Measurements from ENCODE around the gene NDUFS6.
"Not testable (repeated sequence)": the region's sequence is repeated elsewhere in the genome, so short reads cannot be mapped to it uniquely, and the experiment has no call there.

The NDUFS6 gene

DNA sequence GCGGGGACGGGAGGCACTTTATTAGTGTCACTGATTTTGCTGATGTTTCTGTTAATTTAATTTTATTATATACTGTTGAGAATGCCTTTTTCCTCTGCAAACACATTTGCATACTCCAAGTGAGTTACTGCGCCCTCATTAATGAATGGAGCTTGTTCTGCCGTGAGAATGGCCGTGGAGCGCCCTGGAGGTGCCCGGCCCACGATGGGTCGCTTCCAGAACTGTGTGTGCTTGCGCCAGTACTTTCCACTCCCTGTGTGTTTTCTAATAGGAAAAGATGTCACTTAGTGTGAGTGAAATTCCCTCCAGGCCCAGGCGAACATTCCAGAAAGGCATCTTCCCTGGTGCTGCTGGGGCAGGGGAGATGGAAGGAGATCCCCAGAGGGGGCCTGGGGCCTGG is 30.1 kb downstream of the NDUFS6 start:
- in situ Hi-C loops (cut with MboI; ENCODE audit: low sequenced_read_pairs), result no loop called here

DNA sequence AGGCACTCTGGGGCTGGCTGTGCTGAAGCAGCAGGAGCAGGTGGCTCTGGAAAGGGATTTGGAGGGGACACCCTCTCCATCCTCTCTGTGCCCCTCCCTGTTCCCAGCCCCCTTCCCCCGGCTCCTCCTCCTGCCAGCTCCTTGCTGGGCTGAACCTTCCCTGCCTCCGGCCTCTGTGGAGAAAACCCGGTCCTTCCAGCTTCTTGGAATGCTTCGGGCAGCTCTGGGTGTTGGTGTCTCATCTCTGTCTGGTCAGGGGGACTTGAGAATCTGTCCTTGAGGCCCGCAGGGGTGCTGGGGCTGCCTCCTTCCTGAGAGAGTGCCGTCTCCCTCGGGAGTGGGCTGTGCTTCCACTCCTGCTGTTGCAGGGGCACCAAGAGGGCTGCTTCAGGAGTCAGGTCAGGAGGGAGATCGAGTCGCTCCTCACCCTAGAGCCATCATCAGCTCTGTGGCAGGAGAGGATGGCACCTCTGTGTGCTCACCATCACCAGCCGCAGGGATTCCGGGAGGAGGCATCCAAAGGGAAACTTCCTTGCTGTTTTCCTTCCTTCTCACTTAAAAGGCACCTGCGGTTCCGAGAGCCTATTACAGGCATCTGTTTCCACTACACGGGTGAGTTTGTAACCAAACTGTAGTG is 30.6 kb downstream of the NDUFS6 start:
- in situ Hi-C loops (cut with MboI; ENCODE audit: low sequenced_read_pairs), result no loop called here

DNA sequence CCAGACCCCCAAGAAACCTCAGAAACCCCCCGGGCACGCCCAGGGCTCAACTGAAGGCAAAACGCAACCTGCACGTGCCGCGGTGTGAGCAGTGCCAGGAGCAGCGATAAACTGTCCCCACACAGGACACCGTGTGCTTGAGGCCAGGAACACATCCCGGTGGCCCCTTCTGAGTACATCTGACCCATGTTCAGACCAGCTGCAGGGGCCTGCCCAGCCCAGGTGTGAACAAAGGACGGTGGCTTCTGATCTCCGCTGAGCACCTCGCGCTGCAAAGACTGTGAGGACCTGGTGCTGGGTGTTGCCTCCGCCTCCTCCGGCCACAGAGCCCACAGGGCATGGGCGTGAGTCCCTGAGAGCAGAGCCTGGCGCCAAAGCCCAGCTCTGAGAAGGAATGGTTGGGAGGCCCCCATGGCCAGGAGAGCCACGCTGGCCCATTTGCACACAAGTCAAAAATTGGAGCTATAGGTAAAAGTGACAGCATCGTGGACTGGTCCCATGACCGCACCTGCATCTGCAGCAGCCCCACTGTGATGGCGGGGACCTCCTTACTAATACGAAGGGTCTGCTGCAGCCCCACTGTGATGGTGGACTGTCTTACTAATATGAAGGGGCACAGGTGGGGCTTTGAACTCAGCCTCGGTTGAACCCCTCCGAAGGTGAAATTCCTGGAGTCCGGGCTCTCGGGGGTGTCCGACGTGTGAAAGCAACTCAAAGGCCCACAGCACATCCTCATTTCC is 31.5 kb downstream of the NDUFS6 start:
- in situ Hi-C loops (cut with MboI; ENCODE audit: low sequenced_read_pairs), result no loop called here

DNA sequence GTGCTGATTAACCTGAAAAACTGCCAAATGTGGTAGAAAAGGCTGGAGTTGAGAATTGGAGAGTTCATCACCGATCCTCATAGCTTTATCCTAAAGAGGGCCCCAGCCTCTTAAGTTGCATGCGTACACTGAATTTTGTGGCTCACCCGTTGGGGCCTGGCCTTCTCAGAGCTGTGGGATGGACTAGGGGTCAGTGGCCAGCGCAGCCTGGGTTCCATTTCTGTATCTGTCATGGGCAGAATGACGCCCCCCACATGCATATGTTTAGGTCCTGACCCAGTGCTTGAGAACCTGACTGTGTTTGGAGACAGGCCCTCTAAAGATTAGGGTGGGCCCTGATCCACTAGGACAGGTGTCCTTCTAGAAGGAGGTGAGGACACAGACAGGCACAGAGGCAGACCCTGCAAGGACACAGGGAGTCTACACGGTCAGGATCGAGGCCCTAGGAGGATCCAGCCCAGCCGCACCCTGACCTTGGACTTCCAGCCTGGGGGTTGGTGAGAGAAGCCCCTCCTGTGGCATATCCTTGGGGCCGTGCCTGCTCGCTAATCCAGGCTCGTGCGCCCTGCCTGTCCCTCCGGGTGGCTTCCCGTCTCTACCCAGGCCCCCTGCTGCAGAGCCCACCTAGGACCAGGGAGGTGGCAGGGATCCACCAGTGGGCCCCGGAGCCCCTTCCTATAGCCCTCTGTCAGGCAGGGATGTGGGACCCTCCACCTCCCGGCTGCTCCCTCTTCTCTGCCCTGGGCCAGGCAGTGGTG is 32.2 kb downstream of the NDUFS6 start:
- in situ Hi-C loops (cut with MboI; ENCODE audit: low sequenced_read_pairs), result no loop called here

DNA sequence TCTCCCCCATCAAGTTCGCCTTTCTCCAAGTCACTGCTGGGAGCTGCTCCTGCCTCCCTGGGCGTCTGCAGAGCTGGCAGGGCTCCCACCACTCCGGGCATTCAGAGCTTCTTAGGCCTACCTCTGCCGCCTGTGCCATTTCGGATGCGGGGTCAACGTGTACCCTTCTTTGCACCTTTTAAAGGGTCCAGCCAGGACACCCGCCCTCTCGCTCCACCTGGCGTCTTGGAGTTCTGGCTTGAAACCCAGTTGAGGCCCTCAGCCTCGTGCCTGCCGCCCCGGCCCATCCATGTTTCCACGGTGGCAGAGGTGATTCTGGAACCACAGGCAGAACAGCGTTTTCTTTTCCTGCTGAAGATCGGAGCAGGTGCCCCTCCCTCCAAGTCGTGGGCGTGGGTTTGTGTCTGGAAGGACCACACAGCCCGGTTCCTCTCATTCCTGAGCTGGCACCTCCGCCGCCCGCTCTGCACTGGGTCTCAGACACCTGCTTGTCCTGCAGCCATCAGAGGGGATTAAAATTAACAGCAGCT is 32.9 kb downstream of the NDUFS6 start:
- in situ Hi-C loops (cut with MboI; ENCODE audit: low sequenced_read_pairs), result no loop called here

DNA sequence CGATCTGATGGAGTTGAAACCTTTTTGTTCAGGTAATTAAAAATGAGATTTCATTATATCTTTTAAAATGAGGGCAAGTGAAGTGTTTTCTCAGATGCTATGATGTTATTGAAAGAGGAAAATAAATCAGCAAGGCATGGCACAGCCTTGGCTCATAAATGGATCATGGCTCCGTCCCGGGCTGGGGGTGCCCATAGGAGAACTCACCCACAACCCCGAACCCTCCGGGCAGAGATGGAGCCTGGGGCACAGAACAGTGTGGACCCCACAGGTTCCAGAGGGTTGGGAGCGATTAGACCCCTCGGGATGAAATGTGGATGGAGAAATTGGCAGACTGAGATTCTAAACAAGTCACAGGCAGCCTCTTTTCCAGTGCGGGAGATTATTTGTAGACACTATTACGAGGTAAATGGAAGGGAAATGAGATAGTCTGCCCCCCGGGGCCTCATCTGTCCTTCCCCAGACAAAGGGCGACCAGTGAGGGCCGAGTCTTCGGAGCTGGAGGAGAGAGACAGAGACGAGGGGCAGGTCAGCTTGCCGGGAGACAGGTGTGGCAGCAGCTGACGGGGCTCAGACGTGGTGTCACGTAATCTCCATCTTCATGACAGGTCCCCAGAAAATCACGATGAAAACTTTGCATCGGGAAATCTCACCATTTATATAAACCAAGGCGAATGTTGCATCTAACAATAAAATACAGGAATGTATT is 33.7 kb downstream of the NDUFS6 start:
- in situ Hi-C loops (cut with MboI; ENCODE audit: low sequenced_read_pairs), result no loop called here

DNA sequence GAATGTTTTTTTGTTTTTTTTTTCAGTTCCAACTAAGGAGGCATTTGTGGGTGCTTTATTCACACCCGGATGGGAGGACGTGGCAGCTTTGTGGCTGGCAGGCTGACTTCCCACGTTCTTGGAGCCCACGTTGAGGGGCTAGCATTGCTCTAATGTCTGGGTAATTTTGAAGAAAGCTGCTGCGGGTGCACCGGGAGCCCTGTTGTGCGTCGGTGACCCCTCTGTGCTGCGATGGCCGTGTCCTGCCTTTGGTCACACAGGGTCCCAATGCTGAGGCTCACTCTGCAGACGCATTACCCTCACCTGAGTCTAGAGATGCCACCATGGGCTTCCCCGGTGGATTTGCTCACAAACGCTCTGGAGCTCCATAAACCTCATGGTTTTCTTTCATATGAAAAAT is 34.2 kb downstream of the NDUFS6 start:
- in situ Hi-C loops (cut with MboI; ENCODE audit: low sequenced_read_pairs), result no loop called here

DNA sequence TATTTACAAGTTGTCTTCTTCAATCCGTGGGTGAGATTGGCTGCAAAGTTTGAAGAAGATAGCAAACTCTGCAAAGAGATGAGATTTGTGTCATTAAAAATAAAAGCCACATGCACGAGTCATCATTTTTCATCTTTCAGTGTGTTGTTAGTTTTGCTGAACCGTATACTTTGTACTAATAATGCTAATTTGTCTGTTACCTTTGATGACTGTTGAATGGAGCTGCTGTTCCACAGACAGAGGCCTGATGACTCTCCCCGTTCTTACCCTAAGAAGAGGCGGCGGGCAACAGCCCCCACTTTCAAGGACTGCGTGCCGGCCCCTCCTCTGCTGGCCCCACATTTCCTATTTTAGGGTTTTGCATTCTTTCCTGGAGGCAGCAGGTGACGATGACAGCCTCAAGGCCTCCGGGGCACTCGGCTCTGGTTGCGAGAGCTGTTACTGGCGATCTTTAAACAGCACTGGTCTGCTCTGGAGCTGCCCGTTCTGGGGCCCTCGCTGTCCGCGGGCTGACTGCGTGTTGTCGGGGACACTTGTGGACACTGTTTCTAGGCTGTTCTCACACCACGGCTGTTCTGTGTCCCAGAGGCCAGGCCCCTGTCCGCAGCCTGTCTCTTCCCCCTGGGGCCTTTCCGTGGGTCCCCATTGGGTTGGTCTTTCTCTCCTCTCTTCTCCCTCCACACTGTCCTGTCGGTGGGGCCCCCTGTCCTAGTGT is 35.1 kb downstream of the NDUFS6 start:
- in situ Hi-C loops (cut with MboI; ENCODE audit: low sequenced_read_pairs), result no loop called here

DNA sequence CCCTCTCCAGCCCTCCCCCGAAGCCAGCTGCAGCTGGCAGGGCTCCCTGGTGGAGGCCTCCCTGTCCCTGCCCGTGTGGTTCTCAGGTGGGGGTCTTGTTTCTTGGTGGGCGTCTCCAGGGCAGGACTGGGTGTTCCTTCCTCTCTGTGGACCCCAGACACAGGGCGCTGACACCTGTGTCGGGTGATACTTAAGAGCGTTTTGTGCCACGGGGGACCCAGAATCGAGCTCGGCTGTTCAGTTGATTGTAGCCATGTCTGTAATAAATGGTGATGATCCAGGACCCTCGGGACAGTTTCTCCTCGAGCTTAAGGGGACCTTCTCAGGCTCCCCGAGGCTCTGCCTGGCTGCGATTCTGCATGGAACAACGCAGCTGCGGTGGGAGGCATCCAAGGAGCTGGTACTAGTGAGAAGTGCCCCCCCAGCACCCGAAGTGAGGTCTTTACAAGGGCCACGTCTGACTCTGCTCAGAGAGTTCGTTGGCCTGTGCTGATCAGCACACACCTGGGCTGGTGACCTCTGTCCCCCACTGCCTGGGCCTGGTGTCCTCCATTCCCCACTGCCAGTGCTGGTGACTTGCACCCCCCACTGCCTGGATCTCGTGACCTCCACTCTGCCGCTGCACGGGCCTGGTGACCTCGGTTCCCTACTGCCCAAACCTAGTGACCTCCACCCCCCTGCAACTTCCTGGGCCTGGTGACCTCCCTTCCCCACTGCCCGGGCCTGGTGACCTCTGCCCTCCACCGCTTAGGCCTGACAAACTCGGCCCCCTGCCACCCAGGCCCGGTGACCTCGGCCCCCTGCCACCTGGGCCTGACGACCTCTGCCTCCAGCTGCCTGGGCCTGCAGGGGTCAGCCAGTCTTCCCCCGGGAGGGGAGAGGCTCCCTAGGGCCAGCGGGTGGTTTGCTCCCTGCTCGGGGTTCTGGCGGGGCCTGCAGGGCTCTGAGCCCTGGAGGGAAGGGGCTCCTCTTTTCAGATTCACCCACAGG is 36.0 kb downstream of the NDUFS6 start:
- in situ Hi-C loops (cut with MboI; ENCODE audit: low sequenced_read_pairs), result no loop called here

DNA sequence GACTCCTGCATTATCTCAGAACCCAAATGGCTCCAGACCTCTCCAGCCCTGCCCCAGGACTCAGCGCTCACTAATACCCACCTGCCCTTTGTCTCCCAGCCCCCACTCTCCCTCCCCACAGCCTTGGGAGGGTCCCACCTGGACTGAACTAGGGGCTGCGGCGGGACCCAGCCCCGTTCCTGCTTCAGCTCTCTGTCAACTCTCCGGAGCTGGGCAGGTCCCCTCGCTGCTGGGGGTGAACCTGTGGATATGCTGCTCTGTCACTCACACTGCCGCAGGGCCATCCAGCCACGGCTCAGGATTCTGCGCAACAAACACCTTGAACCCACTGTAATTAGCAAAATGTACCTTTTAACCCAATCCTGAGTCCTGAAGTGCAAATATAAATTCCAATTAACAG is 36.8 kb downstream of the NDUFS6 start:
- in situ Hi-C loops (cut with MboI; ENCODE audit: low sequenced_read_pairs), result no loop called here

DNA sequence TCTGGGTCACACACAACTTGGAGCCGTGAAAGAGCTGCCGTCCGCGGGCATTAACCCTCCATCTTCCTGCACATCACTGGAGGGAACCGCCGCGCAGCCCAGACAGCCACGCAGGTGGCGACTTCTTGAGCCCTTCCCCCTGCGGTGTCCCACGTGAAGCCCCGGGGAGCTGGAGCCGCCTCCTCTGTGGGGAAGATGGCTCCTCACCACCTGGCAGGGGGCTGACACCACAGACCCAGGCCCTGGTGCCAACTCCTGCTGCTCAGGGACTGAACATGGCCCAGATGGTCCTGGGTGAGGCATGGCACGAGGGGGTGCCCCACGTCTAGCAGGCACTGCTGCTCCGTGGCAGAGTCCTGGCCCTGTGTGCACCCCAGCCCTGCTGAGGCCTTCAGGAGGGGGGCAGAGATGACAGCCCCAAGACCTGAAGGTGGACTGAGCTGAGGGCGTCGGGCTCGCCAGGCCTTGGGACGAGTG is 38.9 kb downstream of the NDUFS6 start:
- in situ Hi-C loops (cut with MboI; ENCODE audit: low sequenced_read_pairs), result no loop called here

DNA sequence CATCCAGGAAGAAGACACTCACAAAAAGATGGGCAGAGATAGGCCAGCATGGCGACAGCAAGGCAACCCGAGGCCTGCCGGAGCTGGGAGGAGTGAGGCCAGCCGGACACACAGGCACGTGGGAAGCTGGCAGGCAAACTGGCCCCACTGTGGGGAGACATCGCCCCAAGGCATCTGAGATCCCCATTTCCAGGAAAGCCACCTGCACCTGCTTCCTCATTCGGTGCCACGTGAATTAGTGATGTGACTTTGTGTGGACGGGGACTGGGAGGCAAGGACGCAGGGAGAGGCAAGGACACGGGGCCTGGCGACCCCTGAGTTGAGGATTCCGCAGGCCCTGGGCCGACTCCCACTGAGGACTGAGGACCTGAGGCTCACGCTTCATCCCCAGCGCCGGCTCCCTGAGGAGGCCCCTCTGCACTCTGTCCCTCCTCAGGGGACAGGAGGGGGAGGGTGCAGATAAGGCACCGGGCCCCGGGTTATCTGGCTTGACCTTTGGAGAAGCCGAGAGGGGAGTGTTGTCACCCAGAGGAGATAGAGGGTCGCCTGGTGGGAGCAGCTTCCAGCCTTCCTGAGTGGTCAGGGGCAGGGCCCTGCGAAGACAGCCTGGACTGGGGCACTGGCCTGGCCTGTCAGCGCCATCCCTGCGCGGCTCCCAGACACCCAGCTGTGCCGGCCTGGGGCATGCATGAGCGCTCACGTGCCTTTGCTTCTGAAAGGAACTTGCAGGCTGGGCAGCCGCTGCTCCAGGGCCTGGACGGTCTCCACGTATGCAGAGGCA is 39.7 kb downstream of the NDUFS6 start:
- in situ Hi-C loops (cut with MboI; ENCODE audit: low sequenced_read_pairs), result no loop called here

DNA sequence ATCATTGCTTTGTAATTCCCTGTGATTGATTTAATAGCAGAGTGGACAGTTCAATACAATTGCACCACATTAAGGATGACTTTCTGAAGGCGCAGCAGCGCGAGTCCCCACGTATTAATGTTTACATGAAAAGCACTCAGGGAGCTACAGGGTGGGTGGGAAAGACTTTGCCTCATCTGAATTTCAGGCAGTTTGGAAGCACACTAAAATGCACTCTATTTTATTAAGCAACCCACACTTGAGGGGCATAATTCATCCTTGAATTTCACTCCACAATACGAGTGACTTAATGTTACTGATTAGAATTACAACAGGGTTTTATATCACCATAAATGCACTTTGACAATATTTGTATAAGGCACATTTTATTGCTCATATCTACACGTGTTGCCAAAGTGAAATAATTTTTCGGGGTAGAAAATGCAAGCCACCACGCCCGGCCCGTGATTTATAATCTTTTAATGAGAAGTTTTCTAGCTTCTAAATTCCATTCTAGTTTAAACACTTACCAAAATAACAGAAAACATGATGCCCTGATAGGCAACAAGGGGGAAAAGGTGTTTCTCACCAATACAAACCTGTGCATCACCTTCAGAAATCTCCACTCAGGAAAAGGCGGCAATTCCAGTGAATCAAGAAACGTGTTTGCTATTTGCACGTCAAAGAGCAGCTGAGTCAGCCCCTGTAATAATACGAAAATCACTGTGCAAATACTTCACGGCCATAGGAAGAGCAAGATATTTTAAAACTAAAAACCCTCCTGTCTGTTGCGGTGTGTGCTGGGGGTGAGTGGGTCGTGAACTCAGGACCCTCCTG is 41.0 kb downstream of the NDUFS6 start:
- in situ Hi-C loops (cut with MboI; ENCODE audit: low sequenced_read_pairs), result no loop called here

DNA sequence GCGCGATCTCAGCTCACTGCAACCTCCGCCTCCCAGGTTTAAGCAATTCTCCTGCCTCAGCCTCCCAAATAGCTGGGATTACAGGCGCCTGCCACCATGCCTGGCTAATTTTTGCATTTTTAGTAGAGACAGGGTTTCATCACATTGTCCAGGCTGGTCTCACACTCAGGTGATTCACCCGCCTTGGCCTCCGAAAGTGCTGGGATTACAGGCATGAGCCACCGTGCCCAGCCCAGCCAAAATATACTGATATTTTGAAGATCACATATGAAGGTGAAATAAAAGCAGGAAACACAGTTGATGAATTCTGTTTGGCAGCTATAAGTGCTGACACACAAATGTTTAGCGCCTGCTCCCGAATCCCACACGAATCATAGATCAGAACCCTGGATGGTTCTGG is 42.6 kb downstream of the NDUFS6 start:
- in situ Hi-C loops (cut with MboI; ENCODE audit: low sequenced_read_pairs), result not testable (repeated sequence)

DNA sequence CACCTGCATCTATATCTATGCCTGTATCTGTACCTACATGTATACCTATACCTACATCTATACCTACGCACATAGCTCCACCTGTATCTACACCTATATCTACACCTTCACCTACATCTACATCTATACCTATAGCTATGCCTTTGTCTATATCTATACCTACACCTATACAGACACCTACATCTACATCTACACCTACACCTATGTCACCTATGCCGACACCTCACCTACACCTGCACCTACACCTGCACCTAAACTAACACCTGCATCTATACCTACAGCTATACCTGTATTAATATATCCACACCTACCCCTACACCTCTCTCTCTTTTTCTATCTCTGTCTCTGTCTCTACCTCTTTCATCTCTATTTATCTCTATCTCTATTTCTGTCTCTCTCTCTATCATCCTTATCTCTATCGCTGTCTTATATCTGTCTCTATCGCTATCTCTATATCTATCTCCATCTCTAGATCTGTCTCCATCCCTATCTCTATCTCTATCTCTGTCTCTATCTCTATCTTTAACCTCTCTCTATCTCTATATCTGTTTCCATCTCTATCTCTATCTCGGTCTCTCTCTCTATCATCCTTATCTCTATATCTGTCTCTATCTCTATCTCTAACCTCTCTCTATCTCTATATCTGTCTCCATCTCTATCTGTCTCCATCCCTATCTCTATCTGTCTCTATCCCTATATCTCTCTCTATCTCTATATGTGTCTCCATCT is 43.7 kb downstream of the NDUFS6 start:
- in situ Hi-C loops (cut with MboI; ENCODE audit: low sequenced_read_pairs), result no loop called here

DNA sequence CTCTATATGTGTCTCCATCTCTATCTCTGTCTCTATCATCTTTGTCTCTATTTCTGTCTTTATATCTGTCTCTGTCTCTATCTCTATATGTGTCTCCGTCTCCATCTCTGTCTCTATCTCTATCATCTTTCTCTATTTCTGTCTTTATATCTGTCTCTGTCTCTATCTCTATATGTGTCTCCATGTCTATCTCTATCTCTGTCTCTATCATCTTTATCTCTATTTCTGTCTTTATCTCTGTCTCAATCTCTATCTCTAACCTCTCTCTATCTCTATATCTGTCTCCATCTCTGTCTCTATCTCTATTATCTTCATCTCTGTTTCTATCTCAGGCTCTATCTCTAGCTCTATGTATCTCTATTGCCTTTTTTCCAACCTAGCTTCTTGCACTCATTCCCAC is 44.5 kb downstream of the NDUFS6 start:
- in situ Hi-C loops (cut with MboI; ENCODE audit: low sequenced_read_pairs), result no loop called here

DNA sequence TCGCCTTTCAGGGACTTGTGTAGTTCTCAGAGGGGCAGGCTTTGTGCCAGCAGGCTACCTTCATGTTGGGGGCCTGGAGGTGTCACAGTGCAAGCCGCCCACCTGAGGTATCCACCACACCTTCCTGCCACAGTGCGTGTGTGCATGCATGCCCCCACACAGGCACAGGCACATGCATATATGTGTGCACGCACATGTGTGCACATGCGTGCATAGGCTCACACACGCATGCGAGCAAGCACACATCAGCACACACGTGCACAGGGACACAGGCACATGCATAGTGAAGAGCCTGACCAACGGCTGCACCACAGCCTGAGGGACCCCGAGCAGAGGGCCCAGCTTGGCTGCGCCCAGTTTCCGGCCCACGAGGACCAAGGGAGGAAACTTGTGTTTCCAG is 45.4 kb downstream of the NDUFS6 start:
- in situ Hi-C loops (cut with MboI; ENCODE audit: low sequenced_read_pairs), result no loop called here

Measured in hTERT RPE-1 (cell line).